Keratinocyte (primary cell): ENCODE measurements around the gene TRMT10C. TPM values are rescaled to one million over a fixed set of nuclear protein-coding genes. Genes with fewer than 3 reads are reported as not detected.
A peak's percentile ranks its signal among the peaks of the same experiment; 100 is the strongest.

Experiments used
- DNase-seq: peaks from one replicate; pipeline ENCODE4 v3.0.0-alpha.2; 2011; ENCODE audit warnings: low read depth, missing footprints, low spot score
- FAIRE-seq: peaks from 2 replicates; lab custom pipeline; 2011; peaks lifted over from hg19 to GRCh38; lab: Jason Lieb, UNC
- H2AFZ ChIP-seq: 2 replicates; pipeline ENCODE4 v1.6.0; 2012; ENCODE audit warnings: low read length, control low read depth, inconsistent platforms; ENCODE audit not compliant: control insufficient read depth
- H3K27ac ChIP-seq: 2 replicates; pipeline ENCODE4 v1.5.1; 2011; ENCODE audit warnings: low read length; ENCODE audit not compliant: control insufficient read depth, insufficient read depth
- H3K27me3 ChIP-seq: 3 replicates; pipeline ENCODE4 v1.6.0; 2011; ENCODE audit warnings: low read length; ENCODE audit not compliant: control insufficient read depth, insufficient read depth; ENCODE audit errors: extremely low read depth
- H3K36me3 ChIP-seq, 2 experiments: 2 replicates in 1 of 2; 3 replicates in 1 of 2; pipeline ENCODE4 v1.5.1; 2011; ENCODE audit warnings: low read length in 2 of 2, mild to moderate bottlenecking in 1 of 2; ENCODE audit not compliant: control insufficient read depth in 2 of 2, insufficient read depth in 2 of 2; ENCODE audit errors: extremely low read depth in 1 of 2
- H3K4me1 ChIP-seq: 3 replicates; pipeline ENCODE4 v1.5.1; 2011; ENCODE audit warnings: low read length; ENCODE audit not compliant: control insufficient read depth, insufficient read depth; ENCODE audit errors: extremely low read depth
- H3K4me2 ChIP-seq: 3 replicates; pipeline ENCODE4 v1.6.0; 2011; ENCODE audit warnings: low read depth, low read length; ENCODE audit not compliant: control insufficient read depth, insufficient read depth; ENCODE audit errors: extremely low read depth
- H3K4me3 ChIP-seq, 3 experiments: fragments of 200-600 bp in 1 of 3; sonication (generic) in 1 of 3; 2 replicates in 2 of 3; 3 replicates in 1 of 3; pipeline ENCODE4 v1.5.1; 2011 to 2016; ENCODE audit warnings: low read length in 3 of 3, mild to moderate bottlenecking in 3 of 3, control low read depth in 2 of 3, inconsistent platforms in 1 of 3, low read depth in 1 of 3, mixed read lengths in 1 of 3, mixed run types in 1 of 3, moderate library complexity in 1 of 3; ENCODE audit not compliant: control insufficient read depth in 2 of 3, insufficient read depth in 2 of 3; ENCODE audit errors: extremely low read depth in 1 of 3
- H3K79me2 ChIP-seq: 2 replicates; pipeline ENCODE4 v1.6.0; 2012; ENCODE audit warnings: low read length; ENCODE audit not compliant: control insufficient read depth, insufficient read depth
- H3K9ac ChIP-seq: 3 replicates; pipeline ENCODE4 v1.6.0; 2011; ENCODE audit warnings: low read length; ENCODE audit not compliant: control insufficient read depth, insufficient read depth; ENCODE audit errors: extremely low read depth
- H3K9me1 ChIP-seq: 3 replicates; pipeline ENCODE4 v1.6.0; 2011; ENCODE audit warnings: low read length; ENCODE audit not compliant: control insufficient read depth, insufficient read depth; ENCODE audit errors: extremely low read depth
- H3K9me3 ChIP-seq: 2 replicates; pipeline ENCODE4 v1.5.1; 2012; ENCODE audit warnings: low read depth, low read length; ENCODE audit not compliant: control insufficient read depth
- H4K20me1 ChIP-seq: 3 replicates; pipeline ENCODE4 v1.6.0; 2011; ENCODE audit warnings: low read length; ENCODE audit not compliant: control insufficient read depth, insufficient read depth; ENCODE audit errors: extremely low read depth
- EZH2 ChIP-seq: IDR thresholded peaks from one replicate; pipeline ENCODE4 v1.6.1; 2012; ENCODE audit warnings: inconsistent platforms, mild to moderate bottlenecking, low read length, moderate library complexity
- dilution Hi-C: fragments of 300-500 bp; cut with MboI; formaldehyde crosslinking; loops from one replicate; pipeline ENCODE4 v1.7.0; 2020; ENCODE audit warnings: low sequenced_read_pairs; ENCODE audit not compliant: extremely low pct_ligation_motif_present
- polyA minus RNA-seq, 3 experiments: library from RNA; depleted of rRNA, polyadenylated mRNA; stranded (reverse); fragments of >200 nt; gene quantifications; 1 replicate in 1 of 3; 2 replicates in 1 of 3; 3 replicates in 1 of 3; pipeline ENCODE4 v1.2.3, GENCODE V29; 2011
- polyA plus RNA-seq, 5 experiments: library from polyadenylated mRNA; depleted of rRNA in 3 of 5; stranded (reverse) in 3 of 5; stranded (forward) in 1 of 5; unstranded in 1 of 5; fragments of >200 nt; gene quantifications; 1 replicate in 1 of 5; 2 replicates in 3 of 5; 3 replicates in 1 of 5; pipeline versions ENCODE4 v1.2.1 to v1.2.3, GENCODE V29; 2011 to 2012; ENCODE audit warnings: missing spikeins in 2 of 5, low read depth in 1 of 5, low replicate concordance in 1 of 5
- TF ChIP-seq, protein P1 (sequence below), 3 experiments: IDR thresholded peaks in 1 of 3; conservative IDR thresholded peaks in 1 of 3; optimal IDR thresholded peaks in 1 of 3; 2 replicates in 2 of 3; 3 replicates in 1 of 3; pipeline versions ENCODE3 to v1.5.1; 2011; ENCODE audit warnings: low read length in 3 of 3, mild to moderate bottlenecking in 3 of 3, moderate library complexity in 2 of 3, control low read depth in 1 of 3, inconsistent platforms in 1 of 3; ENCODE audit not compliant: insufficient read depth in 2 of 3; ENCODE audit errors: extremely low read depth in 1 of 3

TRMT10C gene
- polyA plus RNA-seq (21.6 to 35.5 TPM (median 25.6 TPM) in 3 replicates), polyA minus RNA-seq (4.1 to 16.6 TPM (median 11.3 TPM) in 3 replicates)
- polyA plus RNA-seq (2011; ENCODE audit: low read depth), result 11.9 TPM
- 14.8 and 28.2 TPM in 2 replicates for polyA plus RNA-seq (2011; cell fraction: cytosol; rRNA removed)
- polyA plus RNA-seq (2011; cell fraction: nucleus; rRNA removed), result 24.1 and 32.1 TPM in 2 replicates
- polyA plus RNA-seq (2012; ENCODE audit: low replicate concordance), result 19.9 and 26.4 TPM in 2 replicates
- polyA minus RNA-seq (2011; cell fraction: cytosol; rRNA and poly(A)+ RNA removed), result 17.5 TPM
- 9.3 and 16.2 TPM in 2 replicates for polyA minus RNA-seq (2011; cell fraction: nucleus; rRNA and poly(A)+ RNA removed)

- Histone ChIP-seq H3K4me3 (peak within 1 kb of the TSS; percentile 84 to 100 (median 97)), H4K20me1 (peaks cover 14% of the 10 kb centered on the region), H3K4me2 (peak within 1 kb of the TSS; percentile 95), H3K9ac (peak within 1 kb of the TSS; percentile 99), H3K27ac (peak within 1 kb of the TSS; percentile 96), H3K9me1 (no peaks in the 10 kb centered on the region), H3K79me2 (peaks cover 50% of the 10 kb centered on the region), H2AFZ (peak within 1 kb of the TSS; percentile 96), H3K27me3 (no peaks in the 10 kb centered on the region), H3K4me1 (peaks cover 12% of the 10 kb centered on the region), H3K36me3 (peaks cover 9 to 20% of the 10 kb centered on the region in 2 experiments), H3K9me3 (no peaks in the 10 kb centered on the region)
- TF ChIP-seq, protein P1, sequence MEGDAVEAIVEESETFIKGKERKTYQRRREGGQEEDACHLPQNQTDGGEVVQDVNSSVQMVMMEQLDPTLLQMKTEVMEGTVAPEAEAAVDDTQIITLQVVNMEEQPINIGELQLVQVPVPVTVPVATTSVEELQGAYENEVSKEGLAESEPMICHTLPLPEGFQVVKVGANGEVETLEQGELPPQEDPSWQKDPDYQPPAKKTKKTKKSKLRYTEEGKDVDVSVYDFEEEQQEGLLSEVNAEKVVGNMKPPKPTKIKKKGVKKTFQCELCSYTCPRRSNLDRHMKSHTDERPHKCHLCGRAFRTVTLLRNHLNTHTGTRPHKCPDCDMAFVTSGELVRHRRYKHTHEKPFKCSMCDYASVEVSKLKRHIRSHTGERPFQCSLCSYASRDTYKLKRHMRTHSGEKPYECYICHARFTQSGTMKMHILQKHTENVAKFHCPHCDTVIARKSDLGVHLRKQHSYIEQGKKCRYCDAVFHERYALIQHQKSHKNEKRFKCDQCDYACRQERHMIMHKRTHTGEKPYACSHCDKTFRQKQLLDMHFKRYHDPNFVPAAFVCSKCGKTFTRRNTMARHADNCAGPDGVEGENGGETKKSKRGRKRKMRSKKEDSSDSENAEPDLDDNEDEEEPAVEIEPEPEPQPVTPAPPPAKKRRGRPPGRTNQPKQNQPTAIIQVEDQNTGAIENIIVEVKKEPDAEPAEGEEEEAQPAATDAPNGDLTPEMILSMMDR (optimal IDR thresholded peaks at IDR 0.05 in 1 of 3, IDR thresholded peaks at IDR 0.05 in 1 of 3, conservative IDR thresholded peaks at IDR 0.05 in 1 of 3; ENCODE audit: extremely low read depth in 1 of 3, insufficient read depth in 2 of 3, low read length in 3 of 3), result no peak
- no peak for TF ChIP-seq EZH2
- FAIRE-seq (peak; percentile 75), DNase-seq (peak; percentile 30)
- dilution Hi-C loops, result no loop called here
Observed at GRCh38 chr3:101561630-101562328, at the start of gene TRMT10C. Gene TRMT10C, plus strand, starts transcription at chr3:101561868. Its CDS starts 2,914 bp downstream, at chr3:101564782.

GRCh38 chr3:101512396-101512645 lies 49.3 kb upstream of the TRMT10C start:
- FAIRE-seq, result no peak
- no peak for DNase-seq
- Histone ChIP-seq H2AFZ (peak overlapping the region; percentile 46), H3K36me3 (no peaks in the 10 kb centered on the region), H3K4me2 (peak overlapping the region; percentile 97), H3K27ac (peak overlapping the region; percentile 92), H3K4me3 (peak overlapping the region; percentile 50 to 68 (median 63)), H3K27me3 (no peaks in the 10 kb centered on the region), H4K20me1 (no peaks in the 10 kb centered on the region), H3K79me2 (peaks cover 2% of the 10 kb centered on the region), H3K9me1 (no peaks in the 10 kb centered on the region), H3K9ac (peak overlapping the region; percentile 70), H3K4me1 (peaks cover 21% of the 10 kb centered on the region), H3K9me3 (no peaks in the 10 kb centered on the region)
- TF ChIP-seq, protein P1 (optimal IDR thresholded peaks at IDR 0.05 in 1 of 3, IDR thresholded peaks at IDR 0.05 in 1 of 3, conservative IDR thresholded peaks at IDR 0.05 in 1 of 3; ENCODE audit: extremely low read depth in 1 of 3, insufficient read depth in 2 of 3, low read length in 3 of 3), result no peak
- TF ChIP-seq EZH2, result no peak
- dilution Hi-C loops, result no loop called here
